GM23338 (cell line): ENCODE measurements around the gene CNPY1. TPM values are rescaled to one million over a fixed set of nuclear protein-coding genes. Genes with fewer than 3 reads are reported as not detected.

Experiments used
- ATAC-seq: fragments of 200-7000 bp; cut with Tn5 transposase; 3 replicates; pipeline ENCODE4 v1.9.1; 2020
- DNase-seq: peaks from one replicate; pipeline ENCODE4 v3.0.0-alpha.2; 2015; ENCODE audit warnings: low spot score
- H2AFZ ChIP-seq: fragments of 200-600 bp; sonication (generic); 2 replicates; pipeline ENCODE4 v1.8.0; 2016; ENCODE audit warnings: antibody characterized with exemption, mild to moderate bottlenecking, moderate library complexity
- H3F3A ChIP-seq: fragments of 200-600 bp; sonication (generic); replicated peaks from 2 replicates; pipeline ENCODE4 v1.8.0; 2017; ENCODE audit warnings: antibody characterized with exemption, mixed run types, low read depth
- H3K27ac ChIP-seq: fragments of 200-600 bp; sonication (generic); 2 replicates; pipeline ENCODE4 v1.6.1; 2016; ENCODE audit warnings: low read depth
- H3K27me3 ChIP-seq: fragments of 200-600 bp; sonication (generic); 2 replicates; pipeline ENCODE4 v1.8.0; 2016; ENCODE audit warnings: mild to moderate bottlenecking, mixed run types, moderate library complexity; ENCODE audit not compliant: insufficient read depth
- H3K36me3 ChIP-seq: fragments of 200-600 bp; sonication (generic); 2 replicates; pipeline ENCODE4 v1.8.0; 2016; ENCODE audit warnings: mild to moderate bottlenecking; ENCODE audit not compliant: insufficient read depth
- H3K4me1 ChIP-seq: fragments of 200-600 bp; sonication (generic); 2 replicates; pipeline ENCODE4 v1.8.0; 2016; ENCODE audit warnings: mild to moderate bottlenecking, moderate library complexity; ENCODE audit not compliant: insufficient read depth
- H3K4me2 ChIP-seq: fragments of 200-600 bp; sonication (generic); 2 replicates; pipeline ENCODE4 v1.7.1; 2017; ENCODE audit warnings: mixed run types
- H3K4me3 ChIP-seq: fragments of 200-600 bp; sonication (generic); 2 replicates; pipeline ENCODE4 v1.6.1; 2016; ENCODE audit warnings: mixed run types
- H3K79me2 ChIP-seq: fragments of 200-600 bp; sonication (generic); replicated peaks from 2 replicates; pipeline ENCODE4 v1.8.0; 2017; ENCODE audit warnings: mild to moderate bottlenecking; ENCODE audit not compliant: insufficient read depth
- H3K9me2 ChIP-seq: fragments of 200-600 bp; sonication (generic); 2 replicates; pipeline ENCODE4 v1.8.0; 2017; ENCODE audit not compliant: insufficient read depth
- H4K20me1 ChIP-seq: fragments of 200-600 bp; sonication (generic); replicated peaks from 2 replicates; pipeline ENCODE4 v1.8.0; 2017; ENCODE audit warnings: mild to moderate bottlenecking; ENCODE audit not compliant: insufficient read depth
- H3K27ac Mint-ChIP-seq: 2 replicates; pipeline ENCODE4 v1.8.0; 2020; ENCODE audit warnings: inconsistent platforms, mild to moderate bottlenecking, moderate library complexity, mixed read lengths
- H3K27me3 Mint-ChIP-seq: 3 replicates; pipeline ENCODE4 v1.8.0; 2022; ENCODE audit warnings: low read depth, mild to moderate bottlenecking, moderate library complexity, mixed read lengths, inconsistent platforms; ENCODE audit not compliant: insufficient read depth, poor library complexity
- H3K36me3 Mint-ChIP-seq: 3 replicates; pipeline ENCODE4 v1.8.0; 2021; ENCODE audit warnings: low read depth, mild to moderate bottlenecking, inconsistent platforms, moderate library complexity, mixed read lengths
- H3K4me1 Mint-ChIP-seq: 3 replicates; pipeline ENCODE4 v1.8.0; 2020; ENCODE audit warnings: mild to moderate bottlenecking, inconsistent platforms, mixed read lengths
- H3K4me3 Mint-ChIP-seq: 3 replicates; pipeline ENCODE4 v1.8.0; 2021; ENCODE audit warnings: moderate library complexity, mild to moderate bottlenecking, inconsistent platforms, mixed read lengths
- H3K9me3 Mint-ChIP-seq: 3 replicates; pipeline ENCODE4 v1.8.0; 2020; ENCODE audit warnings: moderate library complexity, mild to moderate bottlenecking, inconsistent platforms, mixed read lengths
- CREB1 ChIP-seq: fragments of 250-450 bp; sonication (Bioruptor Pico); IDR thresholded peaks from 2 replicates; pipeline ENCODE4 v1.5.0; 2020; ENCODE audit warnings: low read depth, mild to moderate bottlenecking, moderate library complexity
- EZH2 ChIP-seq: fragments of 200-600 bp; sonication (generic); IDR thresholded peaks from one replicate; pipeline ENCODE4 v1.8.0; 2017; ENCODE audit warnings: antibody characterized with exemption, mild to moderate bottlenecking, low read depth; ENCODE audit not compliant: unreplicated experiment
- EZH2phosphoT487 ChIP-seq: fragments of 200-600 bp; sonication (generic); IDR thresholded peaks from one replicate; pipeline ENCODE4 v1.8.1; 2018; ENCODE audit warnings: antibody characterized with exemption; ENCODE audit not compliant: unreplicated experiment
- JUNB ChIP-seq: IDR thresholded peaks from one replicate; pipeline ENCODE4 v1.6.1; 2016; ENCODE audit warnings: antibody characterized with exemption; ENCODE audit not compliant: unreplicated experiment
- NANOG ChIP-seq: IDR thresholded peaks from 2 replicates; pipeline ENCODE4 v1.6.1; 2016; ENCODE audit warnings: antibody characterized with exemption, borderline replicate concordance
- POLR2AphosphoS5 ChIP-seq: IDR thresholded peaks from 2 replicates; pipeline ENCODE4 v1.6.1; 2016; ENCODE audit warnings: antibody characterized with exemption, low read depth
- STAT1 ChIP-seq: IDR thresholded peaks from one replicate; pipeline ENCODE4 v1.6.1; 2016; ENCODE audit warnings: antibody characterized with exemption; ENCODE audit not compliant: unreplicated experiment
- ZNF114 ChIP-seq: fragments of 250-450 bp; sonication (Bioruptor Pico); IDR thresholded peaks from 2 replicates; pipeline ENCODE4 v1.5.0; 2020; ENCODE audit warnings: mild to moderate bottlenecking, moderate library complexity
- ZNF331 ChIP-seq: fragments of 250-450 bp; sonication (Bioruptor Pico); IDR thresholded peaks from 2 replicates; pipeline ENCODE4 v1.5.0; 2020; ENCODE audit warnings: low read depth, mild to moderate bottlenecking, moderate library complexity
- polyA plus RNA-seq: library from polyadenylated mRNA; unstranded; fragments of >200 nt; fragmentation: Nextera tagmentation; extraction: Ambion mirVana; gene quantifications from 2 replicates; pipeline ENCODE4 v1.2.1, GENCODE V29; 2016
- total RNA-seq: library from RNA; depleted of rRNA; stranded (reverse); fragments of >200 nt; shearing (Covaris generic); gene quantifications from 2 replicates; pipeline ENCODE4 v1.2.3, GENCODE V29; 2014
- TF ChIP-seq, protein P1 (sequence below), 2 experiments: fragments of 200-600 bp in 1 of 2; sonication (generic) in 1 of 2; conservative IDR thresholded peaks; 2 replicates each; pipeline versions ENCODE4 v1.5.1 to v1.6.1; 2016 to 2017; ENCODE audit warnings: antibody characterized with exemption in 2 of 2, low read depth in 2 of 2, mild to moderate bottlenecking in 2 of 2, moderate library complexity in 1 of 2
- TF ChIP-seq, protein P2 (sequence below): fragments of 250-450 bp; sonication (Bioruptor Pico); IDR thresholded peaks from 2 replicates; pipeline ENCODE4 v1.5.0; 2020; ENCODE audit warnings: mild to moderate bottlenecking, moderate library complexity
- TF ChIP-seq, protein P3 (sequence below): IDR thresholded peaks from 2 replicates; pipeline ENCODE4 v1.6.1; 2016; ENCODE audit warnings: antibody characterized with exemption
- TF ChIP-seq, protein P4 (sequence below): IDR thresholded peaks from one replicate; pipeline ENCODE4 v1.6.1; 2018; ENCODE audit warnings: antibody characterized with exemption; ENCODE audit not compliant: unreplicated experiment

CNPY1 gene
- total and polyA plus RNA-seq, 2 experiments from 2014 or later: not detected

DNA sequence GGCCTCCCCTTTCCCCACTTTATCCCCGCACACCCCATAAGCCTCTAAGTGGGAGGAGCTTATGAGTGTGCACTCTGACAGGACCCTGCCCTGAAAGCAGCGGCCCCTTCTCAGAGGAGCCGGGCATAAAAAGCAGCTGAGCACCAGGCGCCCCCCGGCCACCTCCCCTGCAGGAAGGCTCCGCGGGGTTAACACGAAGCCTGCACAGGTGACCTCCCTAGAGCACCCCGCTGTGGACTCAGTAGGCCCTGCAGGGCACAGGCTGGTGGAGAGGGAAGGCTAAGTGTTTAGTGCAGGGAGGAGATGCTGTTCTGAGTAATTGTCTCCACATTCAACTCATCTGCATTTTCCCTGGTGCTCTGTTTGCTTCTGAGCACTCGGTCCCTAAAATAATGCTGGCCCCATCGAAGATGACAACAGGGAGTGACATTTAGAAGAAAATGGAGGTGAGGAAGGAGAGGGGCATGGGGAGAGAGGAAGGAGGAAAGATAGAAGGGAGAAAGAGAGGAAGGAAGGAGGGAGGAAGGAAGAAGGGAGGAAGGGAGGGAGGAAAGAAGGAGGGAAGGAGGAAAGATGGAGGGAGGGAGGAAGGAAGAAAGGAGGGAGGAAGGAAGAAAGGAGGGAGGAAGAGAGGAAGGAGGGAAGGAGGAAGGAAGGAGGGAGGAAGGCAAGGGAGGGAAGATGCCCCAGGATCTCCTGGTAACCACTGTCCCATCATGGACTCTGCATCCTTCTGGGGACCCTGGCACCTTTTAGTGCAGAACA is 25.4 kb upstream of the CNPY1 start (continued):
- TF ChIP-seq, protein P1, sequence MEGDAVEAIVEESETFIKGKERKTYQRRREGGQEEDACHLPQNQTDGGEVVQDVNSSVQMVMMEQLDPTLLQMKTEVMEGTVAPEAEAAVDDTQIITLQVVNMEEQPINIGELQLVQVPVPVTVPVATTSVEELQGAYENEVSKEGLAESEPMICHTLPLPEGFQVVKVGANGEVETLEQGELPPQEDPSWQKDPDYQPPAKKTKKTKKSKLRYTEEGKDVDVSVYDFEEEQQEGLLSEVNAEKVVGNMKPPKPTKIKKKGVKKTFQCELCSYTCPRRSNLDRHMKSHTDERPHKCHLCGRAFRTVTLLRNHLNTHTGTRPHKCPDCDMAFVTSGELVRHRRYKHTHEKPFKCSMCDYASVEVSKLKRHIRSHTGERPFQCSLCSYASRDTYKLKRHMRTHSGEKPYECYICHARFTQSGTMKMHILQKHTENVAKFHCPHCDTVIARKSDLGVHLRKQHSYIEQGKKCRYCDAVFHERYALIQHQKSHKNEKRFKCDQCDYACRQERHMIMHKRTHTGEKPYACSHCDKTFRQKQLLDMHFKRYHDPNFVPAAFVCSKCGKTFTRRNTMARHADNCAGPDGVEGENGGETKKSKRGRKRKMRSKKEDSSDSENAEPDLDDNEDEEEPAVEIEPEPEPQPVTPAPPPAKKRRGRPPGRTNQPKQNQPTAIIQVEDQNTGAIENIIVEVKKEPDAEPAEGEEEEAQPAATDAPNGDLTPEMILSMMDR (conservative IDR thresholded peaks at IDR 0.05; ENCODE audit: low read depth in 2 of 2): peak; percentile 20 to 32; a peak in 3 of 4 replicates

DNA sequence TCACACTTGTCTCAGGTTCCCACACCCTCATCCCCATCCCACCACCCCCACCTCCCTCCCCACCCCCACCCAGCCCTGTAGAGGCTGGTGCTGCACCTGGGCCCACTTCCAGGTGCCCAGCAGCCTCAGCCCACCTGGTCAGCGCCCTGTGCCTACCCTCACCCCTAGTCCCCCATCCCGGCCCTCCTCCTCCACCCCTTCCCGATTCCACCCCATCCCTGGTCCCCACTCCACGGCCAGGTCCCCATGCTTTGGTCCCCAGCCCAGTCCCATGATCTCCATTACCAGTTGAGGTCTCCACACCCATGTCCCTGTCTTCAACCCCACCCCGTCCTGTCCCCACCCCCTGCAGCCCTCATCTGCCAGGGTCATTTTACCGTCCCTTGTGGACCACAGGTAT is 24.6 kb upstream of the CNPY1 start:
- Histone ChIP-seq H4K20me1 (no peaks in the 10 kb centered on the region), H3K27me3 (no peaks in the 10 kb centered on the region), H3K4me2 (no peak overlapping the region), H3K36me3 (no peaks in the 10 kb centered on the region), H3K4me1 (no peaks in the 10 kb centered on the region), H2AFZ (no peak overlapping the region), H3F3A (no peaks in the 10 kb centered on the region), H3K9me2 (no peaks in the 10 kb centered on the region), H3K27ac (no peak overlapping the region), H3K4me3 (no peak overlapping the region), H3K79me2 (no peaks in the 10 kb centered on the region)
- Mint-ChIP-seq H3K27me3 (peaks cover 4% of the 10 kb centered on the region), H3K36me3 (no peaks in the 10 kb centered on the region), H3K27ac (no peak overlapping the region), H3K4me3 (no peak overlapping the region), H3K9me3 (no peaks in the 10 kb centered on the region), H3K4me1 (peaks cover 13% of the 10 kb centered on the region)
- ATAC-seq: no peak
- no peak for DNase-seq
- TF ChIP-seq EZH2 (no peak), ZNF331 (CRISPR knock-in tag) (no peak), ZNF114 (CRISPR knock-in tag) (no peak), NANOG (no peak), STAT1 (no peak), POLR2AphosphoS5 (no peak), EZH2phosphoT487 (no peak), JUNB (no peak), CREB1 (CRISPR knock-in tag) (no peak)
- TF ChIP-seq, protein P2, sequence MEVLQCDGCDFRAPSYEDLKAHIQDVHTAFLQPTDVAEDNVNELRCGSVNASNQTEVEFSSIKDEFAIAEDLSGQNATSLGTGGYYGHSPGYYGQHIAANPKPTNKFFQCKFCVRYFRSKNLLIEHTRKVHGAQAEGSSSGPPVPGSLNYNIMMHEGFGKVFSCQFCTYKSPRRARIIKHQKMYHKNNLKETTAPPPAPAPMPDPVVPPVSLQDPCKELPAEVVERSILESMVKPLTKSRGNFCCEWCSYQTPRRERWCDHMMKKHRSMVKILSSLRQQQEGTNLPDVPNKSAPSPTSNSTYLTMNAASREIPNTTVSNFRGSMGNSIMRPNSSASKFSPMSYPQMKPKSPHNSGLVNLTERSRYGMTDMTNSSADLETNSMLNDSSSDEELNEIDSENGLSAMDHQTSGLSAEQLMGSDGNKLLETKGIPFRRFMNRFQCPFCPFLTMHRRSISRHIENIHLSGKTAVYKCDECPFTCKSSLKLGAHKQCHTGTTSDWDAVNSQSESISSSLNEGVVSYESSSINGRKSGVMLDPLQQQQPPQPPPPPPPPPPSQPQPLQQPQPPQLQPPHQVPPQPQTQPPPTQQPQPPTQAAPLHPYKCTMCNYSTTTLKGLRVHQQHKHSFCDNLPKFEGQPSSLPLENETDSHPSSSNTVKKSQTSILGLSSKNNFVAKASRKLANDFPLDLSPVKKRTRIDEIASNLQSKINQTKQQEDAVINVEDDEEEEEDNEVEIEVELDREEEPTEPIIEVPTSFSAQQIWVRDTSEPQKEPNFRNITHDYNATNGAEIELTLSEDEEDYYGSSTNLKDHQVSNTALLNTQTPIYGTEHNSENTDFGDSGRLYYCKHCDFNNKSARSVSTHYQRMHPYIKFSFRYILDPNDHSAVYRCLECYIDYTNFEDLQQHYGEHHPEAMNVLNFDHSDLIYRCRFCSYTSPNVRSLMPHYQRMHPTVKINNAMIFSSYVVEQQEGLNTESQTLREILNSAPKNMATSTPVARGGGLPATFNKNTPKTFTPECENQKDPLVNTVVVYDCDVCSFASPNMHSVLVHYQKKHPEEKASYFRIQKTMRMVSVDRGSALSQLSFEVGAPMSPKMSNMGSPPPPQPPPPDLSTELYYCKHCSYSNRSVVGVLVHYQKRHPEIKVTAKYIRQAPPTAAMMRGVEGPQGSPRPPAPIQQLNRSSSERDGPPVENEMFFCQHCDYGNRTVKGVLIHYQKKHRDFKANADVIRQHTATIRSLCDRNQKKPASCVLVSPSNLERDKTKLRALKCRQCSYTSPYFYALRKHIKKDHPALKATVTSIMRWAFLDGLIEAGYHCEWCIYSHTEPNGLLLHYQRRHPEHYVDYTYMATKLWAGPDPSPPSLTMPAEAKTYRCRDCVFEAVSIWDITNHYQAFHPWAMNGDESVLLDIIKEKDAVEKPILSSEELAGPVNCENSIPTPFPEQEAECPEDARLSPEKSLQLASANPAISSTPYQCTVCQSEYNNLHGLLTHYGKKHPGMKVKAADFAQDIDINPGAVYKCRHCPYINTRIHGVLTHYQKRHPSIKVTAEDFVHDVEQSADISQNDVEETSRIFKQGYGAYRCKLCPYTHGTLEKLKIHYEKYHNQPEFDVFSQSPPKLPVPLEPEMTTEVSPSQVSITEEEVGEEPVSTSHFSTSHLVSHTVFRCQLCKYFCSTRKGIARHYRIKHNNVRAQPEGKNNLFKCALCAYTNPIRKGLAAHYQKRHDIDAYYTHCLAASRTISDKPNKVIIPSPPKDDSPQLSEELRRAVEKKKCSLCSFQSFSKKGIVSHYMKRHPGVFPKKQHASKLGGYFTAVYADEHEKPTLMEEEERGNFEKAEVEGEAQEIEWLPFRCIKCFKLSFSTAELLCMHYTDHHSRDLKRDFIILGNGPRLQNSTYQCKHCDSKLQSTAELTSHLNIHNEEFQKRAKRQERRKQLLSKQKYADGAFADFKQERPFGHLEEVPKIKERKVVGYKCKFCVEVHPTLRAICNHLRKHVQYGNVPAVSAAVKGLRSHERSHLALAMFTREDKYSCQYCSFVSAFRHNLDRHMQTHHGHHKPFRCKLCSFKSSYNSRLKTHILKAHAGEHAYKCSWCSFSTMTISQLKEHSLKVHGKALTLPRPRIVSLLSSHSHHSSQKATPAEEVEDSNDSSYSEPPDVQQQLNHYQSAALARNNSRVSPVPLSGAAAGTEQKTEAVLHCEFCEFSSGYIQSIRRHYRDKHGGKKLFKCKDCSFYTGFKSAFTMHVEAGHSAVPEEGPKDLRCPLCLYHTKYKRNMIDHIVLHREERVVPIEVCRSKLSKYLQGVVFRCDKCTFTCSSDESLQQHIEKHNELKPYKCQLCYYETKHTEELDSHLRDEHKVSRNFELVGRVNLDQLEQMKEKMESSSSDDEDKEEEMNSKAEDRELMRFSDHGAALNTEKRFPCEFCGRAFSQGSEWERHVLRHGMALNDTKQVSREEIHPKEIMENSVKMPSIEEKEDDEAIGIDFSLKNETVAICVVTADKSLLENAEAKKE (CRISPR knock-in tag): no peak
- TF ChIP-seq, protein P3, sequence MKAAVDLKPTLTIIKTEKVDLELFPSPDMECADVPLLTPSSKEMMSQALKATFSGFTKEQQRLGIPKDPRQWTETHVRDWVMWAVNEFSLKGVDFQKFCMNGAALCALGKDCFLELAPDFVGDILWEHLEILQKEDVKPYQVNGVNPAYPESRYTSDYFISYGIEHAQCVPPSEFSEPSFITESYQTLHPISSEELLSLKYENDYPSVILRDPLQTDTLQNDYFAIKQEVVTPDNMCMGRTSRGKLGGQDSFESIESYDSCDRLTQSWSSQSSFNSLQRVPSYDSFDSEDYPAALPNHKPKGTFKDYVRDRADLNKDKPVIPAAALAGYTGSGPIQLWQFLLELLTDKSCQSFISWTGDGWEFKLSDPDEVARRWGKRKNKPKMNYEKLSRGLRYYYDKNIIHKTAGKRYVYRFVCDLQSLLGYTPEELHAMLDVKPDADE: no peak
- TF ChIP-seq, protein P4, sequence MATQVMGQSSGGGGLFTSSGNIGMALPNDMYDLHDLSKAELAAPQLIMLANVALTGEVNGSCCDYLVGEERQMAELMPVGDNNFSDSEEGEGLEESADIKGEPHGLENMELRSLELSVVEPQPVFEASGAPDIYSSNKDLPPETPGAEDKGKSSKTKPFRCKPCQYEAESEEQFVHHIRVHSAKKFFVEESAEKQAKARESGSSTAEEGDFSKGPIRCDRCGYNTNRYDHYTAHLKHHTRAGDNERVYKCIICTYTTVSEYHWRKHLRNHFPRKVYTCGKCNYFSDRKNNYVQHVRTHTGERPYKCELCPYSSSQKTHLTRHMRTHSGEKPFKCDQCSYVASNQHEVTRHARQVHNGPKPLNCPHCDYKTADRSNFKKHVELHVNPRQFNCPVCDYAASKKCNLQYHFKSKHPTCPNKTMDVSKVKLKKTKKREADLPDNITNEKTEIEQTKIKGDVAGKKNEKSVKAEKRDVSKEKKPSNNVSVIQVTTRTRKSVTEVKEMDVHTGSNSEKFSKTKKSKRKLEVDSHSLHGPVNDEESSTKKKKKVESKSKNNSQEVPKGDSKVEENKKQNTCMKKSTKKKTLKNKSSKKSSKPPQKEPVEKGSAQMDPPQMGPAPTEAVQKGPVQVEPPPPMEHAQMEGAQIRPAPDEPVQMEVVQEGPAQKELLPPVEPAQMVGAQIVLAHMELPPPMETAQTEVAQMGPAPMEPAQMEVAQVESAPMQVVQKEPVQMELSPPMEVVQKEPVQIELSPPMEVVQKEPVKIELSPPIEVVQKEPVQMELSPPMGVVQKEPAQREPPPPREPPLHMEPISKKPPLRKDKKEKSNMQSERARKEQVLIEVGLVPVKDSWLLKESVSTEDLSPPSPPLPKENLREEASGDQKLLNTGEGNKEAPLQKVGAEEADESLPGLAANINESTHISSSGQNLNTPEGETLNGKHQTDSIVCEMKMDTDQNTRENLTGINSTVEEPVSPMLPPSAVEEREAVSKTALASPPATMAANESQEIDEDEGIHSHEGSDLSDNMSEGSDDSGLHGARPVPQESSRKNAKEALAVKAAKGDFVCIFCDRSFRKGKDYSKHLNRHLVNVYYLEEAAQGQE: no peak
